Body of pancreas (tissue), 4 donors: ENCODE data around the gene CD40. TPM values are rescaled to one million over a fixed set of nuclear protein-coding genes. Genes with fewer than 3 reads are reported as not detected.

ENCODE experiments used
- ATAC-seq: fragments of 150-250 bp; one replicate; pipeline ENCODE4 v1.9.1; 2016
- DNase-seq, 4 donors: peaks; one replicate each; pipeline ENCODE4 v3.0.0-alpha.2; 2019
- H3K27ac ChIP-seq, 4 donors: fragments of 200-600 bp; sonication (generic); 1 replicate in 3 of 4; 2 replicates in 1 of 4; pipeline versions ENCODE4 v1.5.1 to v1.6.1; 2016 to 2019; ENCODE audit warnings: mild to moderate bottlenecking in 1 of 4, mixed read lengths in 1 of 4, moderate library complexity in 1 of 4
- H3K27me3 ChIP-seq, 2 donors: fragments of 200-600 bp; sonication (generic); one replicate each; pipeline ENCODE4 v1.6.0; 2016; ENCODE audit warnings: mild to moderate bottlenecking in 1 of 2
- H3K36me3 ChIP-seq, 2 donors: fragments of 200-600 bp; sonication (generic); replicated peaks in 1 of 2; 2 replicates each; pipeline ENCODE4 v1.5.1; 2016; ENCODE audit warnings: low read depth in 2 of 2; ENCODE audit not compliant: insufficient read depth in 1 of 2
- H3K4me1 ChIP-seq: fragments of 200-600 bp; sonication (generic); one replicate; pipeline ENCODE4 v1.6.0; 2016
- H3K4me3 ChIP-seq, 2 donors: fragments of 200-600 bp; sonication (generic); 1 replicate in 1 of 2; 2 replicates in 1 of 2; pipeline ENCODE4 v1.5.1; 2016 to 2019
- H3K9me3 ChIP-seq, 3 donors: fragments of 200-600 bp; sonication (generic); 1 replicate in 2 of 3; 2 replicates in 1 of 3; pipeline ENCODE4 v1.5.1; 2016
- POLR2A ChIP-seq, 3 donors: fragments of 450-650 bp; IDR thresholded peaks; one replicate each; pipeline ENCODE4 v1.6.1; 2016; ENCODE audit warnings: antibody characterized with exemption in 3 of 3, mild to moderate bottlenecking in 2 of 3
- WGBS, 2 donors: methylation state at CpG; one replicate each; pipeline ENCODE4 v1.1.5; 2017; 5-methylcytosine and 5-hydroxymethylcytosine counted together
- intact Hi-C: fragments of 100-400 bp; cut with DNase I; formaldehyde crosslinking; loops from one replicate; pipeline ENCODE4 v1.15.1; 2023
- total RNA-seq, 2 donors: library from RNA; depleted of rRNA; stranded (reverse); fragments of >200 nt; gene quantifications; one replicate each; pipeline ENCODE4 v1.1.0, GENCODE V29; 2016
- TF ChIP-seq, protein P1 (sequence below), 7 experiments: fragments of 450-650 bp in 4 of 7; fragments of 200-600 bp in 3 of 7; sonication (generic) in 3 of 7; IDR thresholded peaks; one replicate each; pipeline ENCODE4 v1.5.1; 2016 to 2019; ENCODE audit warnings: antibody characterized with exemption in 7 of 7

Gene CD40
- total RNA-seq, 2 donors from 2014 or later = 8.9 to 14.5 TPM

DNA sequence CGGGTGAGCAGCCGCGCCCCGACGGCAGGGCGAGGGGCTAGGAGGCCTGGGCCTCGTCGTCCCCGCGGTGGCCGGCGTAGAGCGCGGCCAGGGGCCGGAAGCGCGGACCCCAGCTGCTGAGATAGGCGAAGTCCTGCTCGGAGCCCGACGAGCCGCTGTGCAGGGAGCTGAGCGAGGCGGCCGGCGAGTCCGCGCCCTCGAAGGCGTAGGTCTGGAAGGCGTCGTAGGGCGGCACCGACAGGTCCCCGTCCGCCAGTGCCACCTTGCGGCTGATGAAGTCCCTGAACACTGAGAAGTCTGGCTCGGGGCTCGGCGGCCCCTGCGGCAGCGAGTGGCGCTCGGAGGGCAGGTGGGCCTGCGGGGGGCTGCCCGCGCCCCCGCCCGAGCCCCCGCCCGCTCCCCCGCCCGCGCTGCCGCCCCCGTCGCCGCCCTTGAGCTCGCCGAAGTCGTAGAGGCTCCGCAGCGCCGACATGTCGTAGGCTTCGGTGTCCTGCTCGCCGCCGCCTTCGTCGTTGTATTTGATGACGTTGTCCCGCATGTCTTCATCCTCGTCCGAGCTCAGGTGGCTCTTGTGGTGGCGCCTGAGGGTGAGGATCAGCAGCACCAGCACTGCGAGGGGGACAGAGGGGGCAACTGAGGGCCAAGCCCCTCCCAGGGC, 56.5 kb downstream of the CD40 start:
- DNase-seq (peak; percentile 74 to 80 (median 74)), ATAC-seq (peak; percentile 79)
- 3 to 6% methylated on average over 11 to 73 of the region's 77 CpGs for WGBS, 2 donors
- Histone ChIP-seq H3K9me3 (no peaks in the 10 kb centered on the region), H3K4me1 (peaks cover 13% of the 10 kb centered on the region), H3K27me3 (peaks cover 0 to 12% of the 10 kb centered on the region in 2 donors), H3K36me3 (no peaks in the 10 kb centered on the region), H3K4me3 (no peak overlapping the region), H3K27ac (no peak overlapping the region)
- no peak for TF ChIP-seq POLR2A (IDR thresholded peaks at IDR 0.05)
- TF ChIP-seq, protein P1, sequence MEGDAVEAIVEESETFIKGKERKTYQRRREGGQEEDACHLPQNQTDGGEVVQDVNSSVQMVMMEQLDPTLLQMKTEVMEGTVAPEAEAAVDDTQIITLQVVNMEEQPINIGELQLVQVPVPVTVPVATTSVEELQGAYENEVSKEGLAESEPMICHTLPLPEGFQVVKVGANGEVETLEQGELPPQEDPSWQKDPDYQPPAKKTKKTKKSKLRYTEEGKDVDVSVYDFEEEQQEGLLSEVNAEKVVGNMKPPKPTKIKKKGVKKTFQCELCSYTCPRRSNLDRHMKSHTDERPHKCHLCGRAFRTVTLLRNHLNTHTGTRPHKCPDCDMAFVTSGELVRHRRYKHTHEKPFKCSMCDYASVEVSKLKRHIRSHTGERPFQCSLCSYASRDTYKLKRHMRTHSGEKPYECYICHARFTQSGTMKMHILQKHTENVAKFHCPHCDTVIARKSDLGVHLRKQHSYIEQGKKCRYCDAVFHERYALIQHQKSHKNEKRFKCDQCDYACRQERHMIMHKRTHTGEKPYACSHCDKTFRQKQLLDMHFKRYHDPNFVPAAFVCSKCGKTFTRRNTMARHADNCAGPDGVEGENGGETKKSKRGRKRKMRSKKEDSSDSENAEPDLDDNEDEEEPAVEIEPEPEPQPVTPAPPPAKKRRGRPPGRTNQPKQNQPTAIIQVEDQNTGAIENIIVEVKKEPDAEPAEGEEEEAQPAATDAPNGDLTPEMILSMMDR (IDR thresholded peaks at IDR 0.05) = peak; percentile 31 to 70 (median 53)
- intact Hi-C loops = loop anchor here (10.0 kb wide), 1 partner anchor 160 kb away; no protein-coding TSS in a partner anchor

DNA sequence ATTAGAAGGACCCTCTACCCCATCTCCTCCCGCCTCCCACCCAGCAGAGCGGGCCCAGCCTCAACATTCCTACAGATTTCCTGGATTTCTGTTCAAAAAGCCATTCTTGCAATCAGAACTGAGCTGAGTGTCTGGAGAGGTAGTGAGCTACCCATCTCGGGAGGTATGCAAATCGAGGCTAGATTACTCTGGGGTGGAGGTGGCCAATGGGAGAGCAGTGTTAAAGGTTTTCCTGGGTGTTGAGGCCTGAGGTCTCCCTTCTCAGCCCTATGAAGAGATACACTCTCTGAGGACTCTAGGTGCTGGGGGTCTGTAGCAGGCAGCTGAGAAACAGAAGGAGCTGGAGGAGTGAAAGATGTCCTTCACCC, 57.0 kb downstream of the CD40 start:
- WGBS, 2 donors = 70 to 85% methylated on average over 4 of the region's 4 CpGs
- no peaks in the 10 kb centered on the region for H3K9me3 ChIP-seq
- no peak for DNase-seq
- H3K36me3 ChIP-seq = no peaks in the 10 kb centered on the region
- H3K27ac ChIP-seq = no peak overlapping the region
- peaks cover 13% of the 10 kb centered on the region for H3K4me1 ChIP-seq
- H3K4me3 ChIP-seq = no peak overlapping the region
- intact Hi-C loops = loop anchor here (10.0 kb wide), 1 partner anchor 160 kb away; no protein-coding TSS in a partner anchor
- peaks cover 0 to 12% of the 10 kb centered on the region in 2 donors for H3K27me3 ChIP-seq
- no peak for ATAC-seq
- TF ChIP-seq, protein P1 (IDR thresholded peaks at IDR 0.05) = no peak
- no peak for TF ChIP-seq POLR2A (IDR thresholded peaks at IDR 0.05)

DNA sequence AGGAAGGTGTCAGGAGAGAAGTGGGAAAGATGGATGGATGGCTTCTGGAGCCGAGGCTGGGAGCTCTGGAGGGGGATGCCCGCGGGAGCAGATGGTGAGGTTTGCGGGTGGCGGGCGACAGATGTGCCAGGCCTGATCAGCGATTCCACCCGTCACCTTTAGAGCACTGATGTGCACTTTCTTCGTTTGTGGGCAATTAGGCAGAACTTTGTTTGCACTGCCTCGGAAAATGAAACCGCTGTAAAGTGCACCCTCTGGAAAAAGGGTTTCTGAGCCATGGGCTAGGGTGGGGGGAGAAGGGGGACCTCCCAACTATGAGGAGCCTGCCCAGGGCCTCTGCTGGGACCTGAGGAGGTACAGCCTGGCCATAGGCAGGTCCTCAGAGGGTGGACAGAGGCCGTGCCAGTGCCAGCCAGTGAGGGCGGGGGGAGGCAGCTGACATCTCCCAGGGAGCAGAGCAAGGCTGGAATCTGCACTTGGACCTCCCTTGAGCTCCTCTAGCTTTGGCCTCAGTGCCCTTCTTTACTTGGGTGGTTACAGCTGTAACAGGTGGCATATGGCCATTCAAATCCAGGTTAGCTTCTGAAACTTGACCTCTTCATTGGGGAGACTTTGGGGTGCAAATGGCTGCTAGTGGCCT, 58.7 kb downstream of the CD40 start:
- no peak for ATAC-seq
- TF ChIP-seq POLR2A (IDR thresholded peaks at IDR 0.05) = no peak
- TF ChIP-seq, protein P1 (IDR thresholded peaks at IDR 0.05) = no peak
- no peaks in the 10 kb centered on the region for H3K9me3 ChIP-seq
- intact Hi-C loops = loop anchor here (10.0 kb wide), 1 partner anchor 162 kb away; no protein-coding TSS in a partner anchor
- peak in 3 of 4 donors; percentile 31 to 37 (median 35) for DNase-seq
- H3K4me1 ChIP-seq = peaks cover 13% of the 10 kb centered on the region
- H3K4me3 ChIP-seq = no peak overlapping the region
- H3K36me3 ChIP-seq = no peaks in the 10 kb centered on the region
- 75 to 79% methylated on average over 11 to 13 of the region's 13 CpGs for WGBS, 2 donors
- no peak overlapping the region for H3K27ac ChIP-seq
- peaks cover 0 to 12% of the 10 kb centered on the region in 2 donors for H3K27me3 ChIP-seq

DNA sequence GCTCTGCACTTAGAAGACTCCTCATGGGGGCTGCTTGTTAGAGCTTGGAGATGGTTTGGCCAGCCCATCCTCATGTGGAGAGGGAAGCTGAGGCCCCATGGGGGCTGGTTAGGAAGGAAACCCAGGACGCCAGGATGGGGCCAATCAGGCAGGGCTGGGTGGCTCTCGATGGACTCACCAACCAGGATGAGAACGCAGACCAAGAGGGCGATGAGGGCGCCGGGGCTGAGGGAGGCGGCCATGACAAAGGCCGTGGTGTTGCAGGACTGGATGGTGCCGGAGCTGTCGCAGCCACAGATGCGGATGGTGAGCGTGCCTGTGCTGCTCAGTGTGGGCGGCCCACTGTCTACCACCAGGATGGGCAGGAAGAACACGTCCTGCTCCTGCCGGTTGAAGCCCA, 59.7 kb downstream of the CD40 start:
- DNase-seq (no peak), ATAC-seq (no peak)
- Histone ChIP-seq H3K36me3 (no peaks in the 10 kb centered on the region), H3K4me1 (peaks cover 13% of the 10 kb centered on the region), H3K4me3 (no peak overlapping the region), H3K27me3 (peaks cover 0 to 12% of the 10 kb centered on the region in 2 donors), H3K9me3 (no peaks in the 10 kb centered on the region), H3K27ac (no peak overlapping the region)
- TF ChIP-seq, protein P1 (IDR thresholded peaks at IDR 0.05) = no peak
- no peak for TF ChIP-seq POLR2A (IDR thresholded peaks at IDR 0.05)
- WGBS, 2 donors = 88 to 90% methylated on average over 14 to 15 of the region's 15 CpGs
- intact Hi-C loops = loop anchor here (10.0 kb wide), 1 partner anchor 163 kb away; no protein-coding TSS in a partner anchor
